ENCODE data around the gene PALD1. TPM values are rescaled to one million over a fixed set of nuclear protein-coding genes. Genes with fewer than 3 reads are reported as not detected.

Gene PALD1
- total and polyA plus RNA-seq, 2 experiments from 2014 or later, result 11.9 to 58.2 TPM

DNA sequence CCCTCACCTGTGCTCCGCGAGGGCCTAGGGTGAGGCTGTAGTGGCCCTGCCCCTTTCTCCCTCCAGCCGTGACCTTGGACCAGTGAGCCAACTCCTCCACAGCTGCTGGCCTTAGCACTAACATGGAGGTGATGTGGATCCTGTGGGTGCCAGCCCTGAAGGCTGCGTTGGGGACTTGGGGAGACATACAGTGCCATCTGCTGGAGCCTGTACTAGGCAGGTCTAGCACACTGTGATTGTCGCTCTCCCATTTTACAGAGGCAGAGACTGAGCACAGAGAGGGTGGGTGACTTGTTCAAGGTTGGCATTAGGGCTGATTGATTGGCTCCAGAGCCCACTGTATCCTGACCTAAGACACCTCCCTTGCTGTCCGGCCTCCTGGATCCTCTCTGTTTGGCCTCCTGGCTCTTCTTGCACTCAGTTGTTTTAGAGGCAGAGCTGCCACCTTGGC is 86.4 kb downstream of the PALD1 start:
- no peak overlapping the region for H2AFZ ChIP-seq
- H3K4me1 ChIP-seq (ENCODE audit: insufficient read depth), result no peaks in the 10 kb centered on the region
- peaks cover 4% of the 10 kb centered on the region; the same call in 1 of the 3 replicates for H3K36me3 Mint-ChIP-seq (ENCODE audit: low read depth)
- no peaks in the 10 kb centered on the region for H3K36me3 ChIP-seq (ENCODE audit: insufficient read depth)
- H3K9me3 Mint-ChIP-seq, result no peaks in the 10 kb centered on the region
- no peak overlapping the region for H3K27ac ChIP-seq (ENCODE audit: low read depth)
- H3K9me2 ChIP-seq (ENCODE audit: insufficient read depth), result no peaks in the 10 kb centered on the region
- no peak for TF ChIP-seq JUNB (IDR thresholded peaks at IDR 0.05; ENCODE audit: unreplicated experiment)
- TF ChIP-seq STAT1 (IDR thresholded peaks at IDR 0.05; ENCODE audit: unreplicated experiment), result no peak
- no peak for TF ChIP-seq ZNF331 (CRISPR knock-in tag; IDR thresholded peaks at IDR 0.05; ENCODE audit: low read depth)
- TF ChIP-seq, protein P1, sequence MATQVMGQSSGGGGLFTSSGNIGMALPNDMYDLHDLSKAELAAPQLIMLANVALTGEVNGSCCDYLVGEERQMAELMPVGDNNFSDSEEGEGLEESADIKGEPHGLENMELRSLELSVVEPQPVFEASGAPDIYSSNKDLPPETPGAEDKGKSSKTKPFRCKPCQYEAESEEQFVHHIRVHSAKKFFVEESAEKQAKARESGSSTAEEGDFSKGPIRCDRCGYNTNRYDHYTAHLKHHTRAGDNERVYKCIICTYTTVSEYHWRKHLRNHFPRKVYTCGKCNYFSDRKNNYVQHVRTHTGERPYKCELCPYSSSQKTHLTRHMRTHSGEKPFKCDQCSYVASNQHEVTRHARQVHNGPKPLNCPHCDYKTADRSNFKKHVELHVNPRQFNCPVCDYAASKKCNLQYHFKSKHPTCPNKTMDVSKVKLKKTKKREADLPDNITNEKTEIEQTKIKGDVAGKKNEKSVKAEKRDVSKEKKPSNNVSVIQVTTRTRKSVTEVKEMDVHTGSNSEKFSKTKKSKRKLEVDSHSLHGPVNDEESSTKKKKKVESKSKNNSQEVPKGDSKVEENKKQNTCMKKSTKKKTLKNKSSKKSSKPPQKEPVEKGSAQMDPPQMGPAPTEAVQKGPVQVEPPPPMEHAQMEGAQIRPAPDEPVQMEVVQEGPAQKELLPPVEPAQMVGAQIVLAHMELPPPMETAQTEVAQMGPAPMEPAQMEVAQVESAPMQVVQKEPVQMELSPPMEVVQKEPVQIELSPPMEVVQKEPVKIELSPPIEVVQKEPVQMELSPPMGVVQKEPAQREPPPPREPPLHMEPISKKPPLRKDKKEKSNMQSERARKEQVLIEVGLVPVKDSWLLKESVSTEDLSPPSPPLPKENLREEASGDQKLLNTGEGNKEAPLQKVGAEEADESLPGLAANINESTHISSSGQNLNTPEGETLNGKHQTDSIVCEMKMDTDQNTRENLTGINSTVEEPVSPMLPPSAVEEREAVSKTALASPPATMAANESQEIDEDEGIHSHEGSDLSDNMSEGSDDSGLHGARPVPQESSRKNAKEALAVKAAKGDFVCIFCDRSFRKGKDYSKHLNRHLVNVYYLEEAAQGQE (IDR thresholded peaks at IDR 0.05; ENCODE audit: unreplicated experiment), result no peak
- no peak for TF ChIP-seq ZNF114 (CRISPR knock-in tag; IDR thresholded peaks at IDR 0.05)
- peaks cover 2% of the 10 kb centered on the region for H3K27me3 Mint-ChIP-seq (ENCODE audit: insufficient read depth, low read depth, poor library complexity)
- no peaks in the 10 kb centered on the region for H3F3A ChIP-seq (replicated peaks; ENCODE audit: low read depth)
- no peaks in the 10 kb centered on the region for H3K79me2 ChIP-seq (replicated peaks; ENCODE audit: insufficient read depth)
- H3K4me3 Mint-ChIP-seq, result no peak overlapping the region
- ATAC-seq (no peak), DNase-seq (ENCODE audit: low spot score) (no peak)
- no peak overlapping the region for H3K4me2 ChIP-seq
- no peak overlapping the region for H3K4me3 ChIP-seq
- H4K20me1 ChIP-seq (replicated peaks; ENCODE audit: insufficient read depth), result no peaks in the 10 kb centered on the region
- H3K27ac Mint-ChIP-seq, result no peak overlapping the region
- H3K4me1 Mint-ChIP-seq, result peaks cover 8% of the 10 kb centered on the region; the same call in 1 of the 3 replicates
- H3K27me3 ChIP-seq (ENCODE audit: insufficient read depth), result no peaks in the 10 kb centered on the region

DNA sequence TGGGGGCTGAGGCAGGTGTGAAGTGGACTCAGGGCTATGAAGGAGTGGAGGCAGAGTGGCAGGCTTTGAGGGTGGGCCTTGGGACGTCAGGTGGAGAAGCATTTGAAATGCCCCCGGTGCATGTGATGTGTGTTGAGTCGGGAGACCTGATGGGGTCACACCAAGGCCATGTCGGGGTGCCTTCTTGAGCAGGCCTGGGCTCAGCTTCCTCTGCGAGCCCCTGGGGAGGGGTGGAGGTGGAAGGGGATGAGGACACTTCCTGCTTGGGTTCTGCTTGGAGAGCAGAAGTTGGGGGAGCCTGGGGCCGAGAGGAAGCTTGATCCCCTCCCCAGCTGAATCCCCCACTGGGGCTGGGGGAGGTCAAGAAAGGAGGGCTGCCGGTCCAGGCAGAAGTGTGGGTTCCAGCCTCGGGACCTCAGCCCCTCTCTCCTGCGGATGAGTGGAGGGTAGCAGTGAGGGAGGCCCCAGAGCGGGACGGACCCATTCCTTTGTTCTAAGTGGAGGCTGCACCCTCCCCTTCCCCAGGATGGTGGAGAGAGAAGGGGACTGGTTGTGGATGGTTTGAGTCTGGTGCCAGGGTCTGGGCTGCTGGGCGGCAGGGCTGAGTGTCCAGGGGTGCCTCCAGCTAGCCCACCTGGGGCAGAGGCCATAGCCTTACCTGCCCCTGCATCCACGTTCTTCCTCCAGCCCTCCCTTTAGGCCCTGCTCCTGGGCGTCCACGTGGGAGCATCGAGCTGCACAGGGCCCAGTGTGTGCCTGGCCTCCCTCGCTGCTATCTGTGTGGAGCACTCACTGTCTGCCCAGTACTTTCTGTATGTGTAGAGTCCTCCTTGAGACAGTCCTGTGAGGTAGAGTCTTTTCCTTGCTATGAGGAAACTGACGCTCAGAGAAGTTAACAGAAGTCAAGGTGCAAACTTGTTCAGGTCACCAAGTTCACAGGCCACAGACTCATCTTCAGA is 87.3 kb downstream of the PALD1 start:
- H2AFZ ChIP-seq, result no peak overlapping the region
- H3K9me2 ChIP-seq (ENCODE audit: insufficient read depth), result no peaks in the 10 kb centered on the region
- no peaks in the 10 kb centered on the region for H3K27me3 Mint-ChIP-seq (ENCODE audit: insufficient read depth, low read depth, poor library complexity)
- DNase-seq (ENCODE audit: low spot score) (no peak), ATAC-seq (no peak)
- peaks cover 4% of the 10 kb centered on the region; the same call in 1 of the 3 replicates for H3K36me3 Mint-ChIP-seq (ENCODE audit: low read depth)
- no peaks in the 10 kb centered on the region for H3K4me1 ChIP-seq (ENCODE audit: insufficient read depth)
- no peak overlapping the region for H3K4me3 Mint-ChIP-seq
- no peak overlapping the region for H3K27ac ChIP-seq (ENCODE audit: low read depth)
- H3K4me2 ChIP-seq, result no peak overlapping the region
- no peaks in the 10 kb centered on the region for H3K27me3 ChIP-seq (ENCODE audit: insufficient read depth)
- H3K4me1 Mint-ChIP-seq, result peaks cover 7% of the 10 kb centered on the region; the same call in 1 of the 3 replicates
- no peaks in the 10 kb centered on the region for H4K20me1 ChIP-seq (replicated peaks; ENCODE audit: insufficient read depth)
- H3K9me3 Mint-ChIP-seq, result no peaks in the 10 kb centered on the region
- no peaks in the 10 kb centered on the region for H3K79me2 ChIP-seq (replicated peaks; ENCODE audit: insufficient read depth)
- no peak overlapping the region for H3K4me3 ChIP-seq
- H3K27ac Mint-ChIP-seq, result no peak overlapping the region; the same call in 1 of the 2 replicates
- H3F3A ChIP-seq (replicated peaks; ENCODE audit: low read depth), result no peaks in the 10 kb centered on the region
- H3K36me3 ChIP-seq (ENCODE audit: insufficient read depth), result no peaks in the 10 kb centered on the region
- TF ChIP-seq ZNF114 (CRISPR knock-in tag; IDR thresholded peaks at IDR 0.05) (no peak), POLR2AphosphoS5 (IDR thresholded peaks at IDR 0.05; ENCODE audit: low read depth) (no peak), EZH2phosphoT487 (IDR thresholded peaks at IDR 0.05; ENCODE audit: unreplicated experiment) (no peak)
- TF ChIP-seq, protein P2, sequence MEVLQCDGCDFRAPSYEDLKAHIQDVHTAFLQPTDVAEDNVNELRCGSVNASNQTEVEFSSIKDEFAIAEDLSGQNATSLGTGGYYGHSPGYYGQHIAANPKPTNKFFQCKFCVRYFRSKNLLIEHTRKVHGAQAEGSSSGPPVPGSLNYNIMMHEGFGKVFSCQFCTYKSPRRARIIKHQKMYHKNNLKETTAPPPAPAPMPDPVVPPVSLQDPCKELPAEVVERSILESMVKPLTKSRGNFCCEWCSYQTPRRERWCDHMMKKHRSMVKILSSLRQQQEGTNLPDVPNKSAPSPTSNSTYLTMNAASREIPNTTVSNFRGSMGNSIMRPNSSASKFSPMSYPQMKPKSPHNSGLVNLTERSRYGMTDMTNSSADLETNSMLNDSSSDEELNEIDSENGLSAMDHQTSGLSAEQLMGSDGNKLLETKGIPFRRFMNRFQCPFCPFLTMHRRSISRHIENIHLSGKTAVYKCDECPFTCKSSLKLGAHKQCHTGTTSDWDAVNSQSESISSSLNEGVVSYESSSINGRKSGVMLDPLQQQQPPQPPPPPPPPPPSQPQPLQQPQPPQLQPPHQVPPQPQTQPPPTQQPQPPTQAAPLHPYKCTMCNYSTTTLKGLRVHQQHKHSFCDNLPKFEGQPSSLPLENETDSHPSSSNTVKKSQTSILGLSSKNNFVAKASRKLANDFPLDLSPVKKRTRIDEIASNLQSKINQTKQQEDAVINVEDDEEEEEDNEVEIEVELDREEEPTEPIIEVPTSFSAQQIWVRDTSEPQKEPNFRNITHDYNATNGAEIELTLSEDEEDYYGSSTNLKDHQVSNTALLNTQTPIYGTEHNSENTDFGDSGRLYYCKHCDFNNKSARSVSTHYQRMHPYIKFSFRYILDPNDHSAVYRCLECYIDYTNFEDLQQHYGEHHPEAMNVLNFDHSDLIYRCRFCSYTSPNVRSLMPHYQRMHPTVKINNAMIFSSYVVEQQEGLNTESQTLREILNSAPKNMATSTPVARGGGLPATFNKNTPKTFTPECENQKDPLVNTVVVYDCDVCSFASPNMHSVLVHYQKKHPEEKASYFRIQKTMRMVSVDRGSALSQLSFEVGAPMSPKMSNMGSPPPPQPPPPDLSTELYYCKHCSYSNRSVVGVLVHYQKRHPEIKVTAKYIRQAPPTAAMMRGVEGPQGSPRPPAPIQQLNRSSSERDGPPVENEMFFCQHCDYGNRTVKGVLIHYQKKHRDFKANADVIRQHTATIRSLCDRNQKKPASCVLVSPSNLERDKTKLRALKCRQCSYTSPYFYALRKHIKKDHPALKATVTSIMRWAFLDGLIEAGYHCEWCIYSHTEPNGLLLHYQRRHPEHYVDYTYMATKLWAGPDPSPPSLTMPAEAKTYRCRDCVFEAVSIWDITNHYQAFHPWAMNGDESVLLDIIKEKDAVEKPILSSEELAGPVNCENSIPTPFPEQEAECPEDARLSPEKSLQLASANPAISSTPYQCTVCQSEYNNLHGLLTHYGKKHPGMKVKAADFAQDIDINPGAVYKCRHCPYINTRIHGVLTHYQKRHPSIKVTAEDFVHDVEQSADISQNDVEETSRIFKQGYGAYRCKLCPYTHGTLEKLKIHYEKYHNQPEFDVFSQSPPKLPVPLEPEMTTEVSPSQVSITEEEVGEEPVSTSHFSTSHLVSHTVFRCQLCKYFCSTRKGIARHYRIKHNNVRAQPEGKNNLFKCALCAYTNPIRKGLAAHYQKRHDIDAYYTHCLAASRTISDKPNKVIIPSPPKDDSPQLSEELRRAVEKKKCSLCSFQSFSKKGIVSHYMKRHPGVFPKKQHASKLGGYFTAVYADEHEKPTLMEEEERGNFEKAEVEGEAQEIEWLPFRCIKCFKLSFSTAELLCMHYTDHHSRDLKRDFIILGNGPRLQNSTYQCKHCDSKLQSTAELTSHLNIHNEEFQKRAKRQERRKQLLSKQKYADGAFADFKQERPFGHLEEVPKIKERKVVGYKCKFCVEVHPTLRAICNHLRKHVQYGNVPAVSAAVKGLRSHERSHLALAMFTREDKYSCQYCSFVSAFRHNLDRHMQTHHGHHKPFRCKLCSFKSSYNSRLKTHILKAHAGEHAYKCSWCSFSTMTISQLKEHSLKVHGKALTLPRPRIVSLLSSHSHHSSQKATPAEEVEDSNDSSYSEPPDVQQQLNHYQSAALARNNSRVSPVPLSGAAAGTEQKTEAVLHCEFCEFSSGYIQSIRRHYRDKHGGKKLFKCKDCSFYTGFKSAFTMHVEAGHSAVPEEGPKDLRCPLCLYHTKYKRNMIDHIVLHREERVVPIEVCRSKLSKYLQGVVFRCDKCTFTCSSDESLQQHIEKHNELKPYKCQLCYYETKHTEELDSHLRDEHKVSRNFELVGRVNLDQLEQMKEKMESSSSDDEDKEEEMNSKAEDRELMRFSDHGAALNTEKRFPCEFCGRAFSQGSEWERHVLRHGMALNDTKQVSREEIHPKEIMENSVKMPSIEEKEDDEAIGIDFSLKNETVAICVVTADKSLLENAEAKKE (CRISPR knock-in tag; IDR thresholded peaks at IDR 0.05), result no peak
- TF ChIP-seq, protein P3, sequence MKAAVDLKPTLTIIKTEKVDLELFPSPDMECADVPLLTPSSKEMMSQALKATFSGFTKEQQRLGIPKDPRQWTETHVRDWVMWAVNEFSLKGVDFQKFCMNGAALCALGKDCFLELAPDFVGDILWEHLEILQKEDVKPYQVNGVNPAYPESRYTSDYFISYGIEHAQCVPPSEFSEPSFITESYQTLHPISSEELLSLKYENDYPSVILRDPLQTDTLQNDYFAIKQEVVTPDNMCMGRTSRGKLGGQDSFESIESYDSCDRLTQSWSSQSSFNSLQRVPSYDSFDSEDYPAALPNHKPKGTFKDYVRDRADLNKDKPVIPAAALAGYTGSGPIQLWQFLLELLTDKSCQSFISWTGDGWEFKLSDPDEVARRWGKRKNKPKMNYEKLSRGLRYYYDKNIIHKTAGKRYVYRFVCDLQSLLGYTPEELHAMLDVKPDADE (IDR thresholded peaks at IDR 0.05), result no peak
